Epithelial cell of proximal tubule (primary cell): ENCODE measurements around the gene PRDX3. TPM values are rescaled to one million over a fixed set of nuclear protein-coding genes. Genes with fewer than 3 reads are reported as not detected.

ENCODE experiments used
- DNase-seq: peaks from one replicate; pipeline ENCODE4 v3.0.0-alpha.2; 2011; ENCODE audit warnings: low read depth
- H3K4me3 ChIP-seq: 2 replicates; pipeline ENCODE4 v1.5.1; 2011; ENCODE audit warnings: low read depth, mild to moderate bottlenecking, low read length
- total RNA-seq: library from RNA; depleted of rRNA; stranded (reverse); fragments of >200 nt; gene quantifications from 2 replicates; pipeline ENCODE4 v1.2.3, GENCODE V29; 2015
- TF ChIP-seq, protein P1 (sequence below): conservative IDR thresholded peaks from 2 replicates; pipeline ENCODE4 v1.5.1; 2012; ENCODE audit warnings: low read depth, mild to moderate bottlenecking, low read length

Gene PRDX3
- total RNA-seq, 1 donor from 2014 or later: 267 TPM

DNA sequence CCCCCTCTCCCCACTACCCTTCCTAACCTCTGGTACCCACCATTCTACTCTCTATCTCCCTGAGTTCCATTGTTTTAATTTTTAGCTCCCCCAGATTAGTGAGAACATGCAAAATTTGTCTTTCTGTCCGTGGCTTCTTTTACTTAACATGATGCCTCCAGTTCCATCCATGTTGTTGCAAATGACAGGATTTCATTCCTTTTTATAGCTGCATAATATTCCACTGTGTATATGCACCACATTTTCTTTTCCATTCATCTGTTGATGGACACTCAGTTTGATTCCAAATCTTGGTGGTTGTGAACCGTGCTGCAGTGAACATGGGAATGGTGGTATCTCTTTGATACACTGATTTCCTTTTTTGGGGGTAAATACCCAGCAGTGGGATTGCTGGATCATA lies 52.7 kb downstream of the PRDX3 start:
- no peak overlapping the region for H3K4me3 ChIP-seq
- no peak for DNase-seq
- TF ChIP-seq, protein P1, sequence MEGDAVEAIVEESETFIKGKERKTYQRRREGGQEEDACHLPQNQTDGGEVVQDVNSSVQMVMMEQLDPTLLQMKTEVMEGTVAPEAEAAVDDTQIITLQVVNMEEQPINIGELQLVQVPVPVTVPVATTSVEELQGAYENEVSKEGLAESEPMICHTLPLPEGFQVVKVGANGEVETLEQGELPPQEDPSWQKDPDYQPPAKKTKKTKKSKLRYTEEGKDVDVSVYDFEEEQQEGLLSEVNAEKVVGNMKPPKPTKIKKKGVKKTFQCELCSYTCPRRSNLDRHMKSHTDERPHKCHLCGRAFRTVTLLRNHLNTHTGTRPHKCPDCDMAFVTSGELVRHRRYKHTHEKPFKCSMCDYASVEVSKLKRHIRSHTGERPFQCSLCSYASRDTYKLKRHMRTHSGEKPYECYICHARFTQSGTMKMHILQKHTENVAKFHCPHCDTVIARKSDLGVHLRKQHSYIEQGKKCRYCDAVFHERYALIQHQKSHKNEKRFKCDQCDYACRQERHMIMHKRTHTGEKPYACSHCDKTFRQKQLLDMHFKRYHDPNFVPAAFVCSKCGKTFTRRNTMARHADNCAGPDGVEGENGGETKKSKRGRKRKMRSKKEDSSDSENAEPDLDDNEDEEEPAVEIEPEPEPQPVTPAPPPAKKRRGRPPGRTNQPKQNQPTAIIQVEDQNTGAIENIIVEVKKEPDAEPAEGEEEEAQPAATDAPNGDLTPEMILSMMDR: no peak

DNA sequence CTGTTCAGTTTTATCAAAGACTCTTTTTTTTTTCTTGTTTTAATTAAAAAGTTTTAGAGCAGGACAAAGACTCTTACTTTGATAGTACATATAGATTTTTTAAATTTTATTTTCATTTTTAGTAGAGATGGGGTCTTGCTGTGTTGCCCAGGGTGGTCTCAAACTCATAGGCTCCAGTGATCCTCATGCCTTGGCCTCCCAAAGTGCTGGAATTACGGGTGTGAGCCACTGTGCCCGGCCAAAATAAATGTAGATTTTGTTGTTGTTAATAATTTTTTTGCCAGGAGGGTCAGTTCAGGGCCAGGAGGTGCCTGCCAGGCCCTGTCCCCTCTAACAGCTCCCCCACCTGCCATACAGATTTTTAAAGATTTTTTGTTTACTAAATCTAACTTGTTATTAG lies 57.7 kb downstream of the PRDX3 start:
- H3K4me3 ChIP-seq: no peak overlapping the region
- DNase-seq: no peak
- TF ChIP-seq, protein P1: no peak

DNA sequence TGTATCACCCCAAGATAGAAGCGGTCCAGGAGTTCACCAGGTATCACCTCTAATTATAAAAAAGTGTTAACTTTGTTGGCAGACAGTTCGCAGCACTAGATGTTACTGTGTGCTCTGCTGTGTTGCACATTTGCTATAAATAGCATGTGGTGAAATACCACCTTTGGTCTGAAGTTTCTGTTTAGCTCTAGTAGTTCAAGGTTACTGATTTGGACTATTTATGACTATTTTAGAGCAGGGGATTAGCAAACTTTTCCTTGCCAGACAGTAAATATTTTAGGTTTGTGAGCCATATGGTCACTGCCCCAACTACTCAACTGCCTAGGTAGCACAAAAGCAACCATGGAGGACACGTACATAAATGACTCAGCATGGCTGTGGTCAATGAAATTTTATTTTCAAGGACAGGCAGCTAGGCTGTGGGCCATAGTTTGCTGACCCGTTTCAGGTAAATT lies 58.2 kb downstream of the PRDX3 start:
- TF ChIP-seq, protein P1: no peak
- DNase-seq: no peak
- H3K4me3 ChIP-seq: no peak overlapping the region

DNA sequence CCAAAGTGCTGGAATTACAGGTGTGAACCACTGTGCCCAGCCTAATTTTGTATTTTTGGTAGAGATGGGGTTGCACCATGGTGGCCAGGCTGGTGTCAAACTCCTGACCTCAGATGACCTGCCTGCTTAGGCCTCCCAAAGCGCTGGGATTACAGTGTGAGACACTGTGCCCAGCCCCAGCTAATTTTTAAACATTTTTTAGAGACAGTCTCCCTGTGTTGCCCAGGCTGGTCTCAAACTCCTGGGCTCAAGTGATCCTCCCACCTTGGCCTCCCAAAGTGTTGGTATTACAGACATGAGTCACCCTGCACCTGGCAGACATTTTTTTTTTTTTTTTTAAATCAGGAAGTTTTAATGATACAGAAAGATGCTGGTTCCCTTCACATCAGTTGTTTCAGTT lies 59.2 kb downstream of the PRDX3 start:
- H3K4me3 ChIP-seq: no peak overlapping the region
- DNase-seq: no peak
- TF ChIP-seq, protein P1: no peak

DNA sequence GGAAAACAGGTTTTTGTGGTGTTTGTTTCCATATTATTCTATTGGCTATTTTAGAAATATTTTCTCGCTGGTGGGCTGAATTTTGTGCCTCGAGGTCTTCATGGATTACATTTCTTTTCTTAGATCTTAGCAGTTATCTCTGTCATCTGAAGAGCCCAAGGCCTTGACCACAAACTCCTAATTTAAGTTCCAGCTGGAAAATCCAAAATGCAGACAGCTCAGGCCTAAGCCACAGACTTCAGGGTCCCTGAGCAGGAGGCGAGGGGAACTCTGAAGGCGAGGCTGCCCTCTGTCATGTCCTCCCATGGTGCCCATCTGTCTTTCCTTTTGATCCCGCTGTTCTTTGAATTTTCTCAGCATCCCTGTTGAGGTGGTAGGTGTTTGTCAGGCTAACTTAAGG lies 60.4 kb downstream of the PRDX3 start:
- TF ChIP-seq, protein P1: no peak
- no peak overlapping the region for H3K4me3 ChIP-seq
- DNase-seq: no peak

Other genes with a start within 250 kb of the PRDX3 start
- 3.9 and 8.0 TPM in 2 replicates for gene NANOS1, start 149.1 kb downstream of the PRDX3 start, total RNA-seq
- gene EIF3A, start 98.0 kb downstream of the PRDX3 start, total RNA-seq: 94.3 and 102 TPM in 2 replicates
- gene DENND10, start 74.7 kb downstream of the PRDX3 start, total RNA-seq: 41.5 and 41.8 TPM in 2 replicates
- 17.1 and 28.9 TPM in 2 replicates for gene SFXN4, start 13.1 kb downstream of the PRDX3 start, total RNA-seq
- gene GRK5, start 28.8 kb upstream of the PRDX3 start, total RNA-seq: 2.5 and 2.8 TPM in 2 replicates